GM12873 (cell line): ENCODE data around the gene IL19.

Experiments
- TF ChIP-seq, protein P1 (sequence below): IDR thresholded peaks from 2 replicates; pipeline ENCODE4 v1.5.1; 2012; ENCODE audit warnings: low read depth, mild to moderate bottlenecking, moderate library complexity, low read length, control low read depth; ENCODE audit not compliant: insufficient read depth; ENCODE audit errors: missing control alignments

IL19 gene

DNA sequence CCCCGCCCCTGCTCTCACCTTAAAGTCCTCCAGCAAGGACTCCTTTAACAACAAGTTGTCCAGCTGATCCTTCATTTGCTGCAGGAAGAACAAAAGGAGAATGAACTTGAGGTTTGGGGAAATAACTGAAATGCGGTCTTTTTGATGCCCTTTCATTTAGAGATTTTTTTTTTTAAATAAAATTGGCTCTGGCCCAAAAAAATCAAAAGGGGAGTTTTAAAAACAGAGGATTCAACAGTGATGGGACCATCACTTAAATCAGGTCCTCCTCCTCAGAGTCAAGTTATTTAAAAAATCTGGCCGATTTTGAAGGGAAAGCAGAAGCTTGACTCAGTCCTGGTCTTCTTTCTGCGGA, 742 bp downstream of the IL19 start:
- TF ChIP-seq, protein P1, sequence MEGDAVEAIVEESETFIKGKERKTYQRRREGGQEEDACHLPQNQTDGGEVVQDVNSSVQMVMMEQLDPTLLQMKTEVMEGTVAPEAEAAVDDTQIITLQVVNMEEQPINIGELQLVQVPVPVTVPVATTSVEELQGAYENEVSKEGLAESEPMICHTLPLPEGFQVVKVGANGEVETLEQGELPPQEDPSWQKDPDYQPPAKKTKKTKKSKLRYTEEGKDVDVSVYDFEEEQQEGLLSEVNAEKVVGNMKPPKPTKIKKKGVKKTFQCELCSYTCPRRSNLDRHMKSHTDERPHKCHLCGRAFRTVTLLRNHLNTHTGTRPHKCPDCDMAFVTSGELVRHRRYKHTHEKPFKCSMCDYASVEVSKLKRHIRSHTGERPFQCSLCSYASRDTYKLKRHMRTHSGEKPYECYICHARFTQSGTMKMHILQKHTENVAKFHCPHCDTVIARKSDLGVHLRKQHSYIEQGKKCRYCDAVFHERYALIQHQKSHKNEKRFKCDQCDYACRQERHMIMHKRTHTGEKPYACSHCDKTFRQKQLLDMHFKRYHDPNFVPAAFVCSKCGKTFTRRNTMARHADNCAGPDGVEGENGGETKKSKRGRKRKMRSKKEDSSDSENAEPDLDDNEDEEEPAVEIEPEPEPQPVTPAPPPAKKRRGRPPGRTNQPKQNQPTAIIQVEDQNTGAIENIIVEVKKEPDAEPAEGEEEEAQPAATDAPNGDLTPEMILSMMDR: no peak

DNA sequence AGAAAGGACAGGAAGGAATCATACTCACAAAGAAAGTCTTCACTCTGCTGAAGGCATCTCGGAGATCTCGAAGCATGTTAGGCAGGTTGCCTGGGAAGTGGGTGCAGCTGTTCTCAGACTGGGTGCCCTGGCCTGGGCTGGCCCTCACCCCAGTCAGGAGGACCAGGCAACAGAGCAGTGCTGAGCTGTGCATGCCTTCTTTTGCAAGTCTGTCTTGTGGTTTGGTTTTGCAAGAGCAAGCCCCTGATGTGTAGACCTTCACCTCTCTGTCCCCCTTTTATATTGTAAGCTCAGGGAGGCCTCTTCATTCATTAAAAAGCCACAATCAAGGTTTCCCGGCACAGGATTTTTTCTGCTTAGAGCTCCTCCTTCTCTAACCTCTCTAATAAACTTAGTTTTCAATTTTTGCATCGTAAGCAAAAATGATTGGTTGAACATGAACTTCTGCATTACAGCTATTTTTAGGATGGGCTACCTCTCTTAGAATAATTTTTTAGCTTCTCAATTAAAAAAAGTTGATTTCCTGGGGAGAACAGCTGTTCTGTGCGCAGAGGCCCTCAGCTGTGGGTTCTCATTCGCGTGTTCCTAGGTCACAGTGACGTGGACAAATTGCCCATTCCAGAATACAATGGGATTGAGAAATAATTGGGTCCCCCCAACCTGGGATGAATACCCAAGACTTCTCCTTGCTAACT, 1.8 kb downstream of the IL19 start, which contains the start of gene IL10:
Gene IL10, minus strand, starts transcription at position 252 of the 695 bp plus-strand sequence. Its CDS starts 59 bp downstream, at position 193.
- TF ChIP-seq, protein P1: no peak

DNA sequence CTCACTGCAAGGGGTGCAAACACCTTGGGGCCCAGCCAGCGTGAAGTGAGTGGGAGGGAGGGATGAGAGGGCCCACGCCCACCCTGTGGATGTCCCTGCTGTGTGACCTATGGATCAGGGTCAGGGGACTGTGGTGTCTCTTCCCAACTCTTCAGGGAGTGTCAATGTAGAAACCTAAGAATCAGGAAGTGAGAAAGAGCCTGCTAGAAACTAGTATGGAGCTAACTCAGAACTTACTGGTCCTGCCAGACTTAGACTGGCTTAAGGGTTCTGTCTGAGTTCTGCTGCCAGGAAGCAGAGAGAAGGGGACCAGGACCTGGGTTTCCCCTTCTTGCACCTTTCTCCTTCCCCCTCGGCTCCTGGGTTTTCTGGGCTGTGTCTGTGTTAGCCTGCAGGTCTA, 3.5 kb downstream of the IL19 start:
- TF ChIP-seq, protein P1: no peak

DNA sequence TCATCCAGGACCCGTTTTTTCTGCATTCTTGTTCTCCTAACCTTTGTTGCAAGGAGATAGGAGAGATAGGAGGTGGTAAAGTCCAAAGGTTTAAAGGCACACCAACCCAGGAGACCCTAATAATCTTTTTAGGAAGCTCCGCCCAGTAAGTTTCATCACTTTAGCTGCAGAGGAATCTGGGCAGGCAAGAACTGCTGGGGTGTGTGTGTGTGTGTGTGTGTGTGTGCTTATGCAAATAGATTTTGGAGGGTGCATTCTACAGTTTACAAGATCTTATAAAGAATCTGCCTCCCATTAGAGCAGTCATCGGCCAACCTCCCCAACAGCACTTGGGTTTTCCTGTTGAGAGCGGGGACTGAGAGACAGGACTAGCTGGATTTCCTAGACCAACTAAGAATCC, 5.7 kb downstream of the IL19 start:
- TF ChIP-seq, protein P1: no peak

DNA sequence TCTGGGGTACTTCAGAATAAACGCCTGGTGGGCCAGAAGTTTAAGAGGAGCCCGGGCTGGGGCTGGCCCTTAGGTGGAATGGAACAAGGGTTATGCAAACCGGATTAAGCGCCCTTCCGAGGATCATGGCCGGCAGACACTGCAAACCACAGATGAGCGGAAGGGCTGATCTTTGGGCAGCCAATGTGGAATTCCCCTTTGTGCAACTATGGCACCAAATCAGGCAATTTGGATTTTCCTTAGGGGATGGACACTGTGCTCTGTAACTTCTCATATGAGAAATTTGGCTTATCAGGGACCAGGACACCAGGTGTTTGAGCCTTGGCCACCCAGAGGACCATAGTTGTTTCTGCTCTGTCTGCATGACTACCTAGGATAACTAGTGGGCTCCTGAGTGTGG, 7.5 kb downstream of the IL19 start:
- TF ChIP-seq, protein P1: no peak

DNA sequence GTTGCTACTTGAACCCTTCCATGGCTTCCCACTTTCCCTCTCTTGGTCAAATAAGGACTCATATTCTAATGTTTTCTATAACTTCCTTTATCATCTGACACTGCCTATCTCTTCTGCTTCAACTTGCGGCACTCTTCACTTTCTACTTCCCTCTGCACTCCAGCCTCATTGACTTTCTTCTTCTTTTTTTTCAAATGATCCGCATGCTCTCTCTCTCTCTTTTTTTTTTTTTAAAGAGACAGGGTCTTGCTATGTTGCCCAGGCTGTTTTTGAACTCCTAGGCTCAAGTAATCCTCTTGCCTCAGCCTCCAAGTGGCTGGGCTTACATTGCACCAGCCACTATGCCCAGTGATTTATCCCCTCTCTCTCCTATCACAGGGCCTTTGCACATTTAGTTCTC, 9.1 kb downstream of the IL19 start:
- TF ChIP-seq, protein P1: no peak

DNA sequence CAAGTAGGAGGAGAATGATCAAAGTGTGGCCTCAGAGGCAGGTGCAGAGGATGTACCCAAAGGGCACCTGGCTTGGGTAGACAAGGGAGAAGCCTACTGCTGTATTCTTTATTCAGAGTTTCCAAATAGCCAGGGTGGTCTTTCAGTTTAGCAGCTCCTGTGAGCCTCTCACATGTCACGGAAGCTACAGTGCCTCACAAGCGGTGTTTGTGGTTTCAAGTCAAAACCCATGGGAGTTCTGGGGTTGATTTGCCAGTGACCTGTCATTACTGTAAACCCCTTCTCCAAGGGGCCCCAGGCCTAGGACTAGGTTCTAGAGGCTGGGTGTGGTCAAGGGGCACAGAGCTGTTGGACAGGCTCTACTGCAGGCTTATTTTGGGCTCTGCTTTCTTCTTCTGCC, 11.9 kb downstream of the IL19 start:
- TF ChIP-seq, protein P1: no peak

DNA sequence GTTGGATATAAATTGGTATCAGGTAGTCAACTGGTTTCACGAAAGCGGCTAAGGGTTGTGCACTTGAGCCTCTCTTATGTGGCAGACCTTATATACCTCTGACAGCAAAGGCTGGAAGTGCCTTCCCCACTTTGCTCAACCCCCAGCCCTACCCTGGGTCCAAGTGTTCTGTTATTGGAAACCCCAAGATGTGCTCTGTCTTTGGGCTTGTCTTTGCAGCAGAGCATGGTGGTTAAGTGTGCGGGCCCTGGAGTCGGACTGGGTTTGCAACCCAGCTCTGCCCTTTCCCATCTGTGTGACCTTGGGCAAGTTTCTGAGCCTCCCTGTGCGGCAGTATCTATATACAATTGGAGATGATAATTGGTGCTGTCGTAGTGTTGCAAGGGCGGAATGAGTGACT, 12.9 kb downstream of the IL19 start:
- TF ChIP-seq, protein P1: no peak
